ENCODE data around the gene MOB3B.

The MOB3B gene

DNA sequence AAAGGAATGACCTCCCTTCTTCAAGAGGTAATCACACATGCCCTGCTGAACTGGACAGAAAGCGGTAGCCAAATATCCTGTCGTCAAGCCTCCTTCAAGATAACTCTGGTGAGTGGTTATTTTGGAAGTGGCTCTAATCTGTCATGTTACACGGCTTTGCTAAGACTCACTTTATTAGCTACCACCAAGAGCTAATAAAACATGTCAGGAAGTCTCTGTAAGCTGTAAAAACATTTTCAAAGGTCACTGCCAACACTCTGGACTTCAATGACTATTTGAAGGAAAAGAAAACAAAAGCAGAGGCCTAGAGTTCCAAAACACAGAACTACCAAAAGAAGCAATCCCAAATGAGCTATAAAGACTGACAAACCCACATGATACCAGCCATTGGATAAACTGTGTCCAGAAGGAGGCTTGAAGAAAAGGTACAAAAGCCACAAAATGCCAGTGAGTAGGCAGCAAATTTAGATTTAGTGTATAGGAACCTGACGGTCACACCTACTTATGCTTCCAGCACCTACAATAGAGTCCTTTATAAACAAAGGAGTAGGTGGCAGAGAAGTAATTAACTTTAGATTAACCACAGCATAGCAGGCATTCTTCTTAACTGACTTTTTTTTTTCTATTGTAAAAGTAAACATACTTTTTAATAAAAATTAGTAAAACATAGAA is 135.3 kb downstream of the MOB3B start:
- Histone ChIP-seq H3K27me3 (replicated peaks) (no peaks in the 10 kb centered on the region), H3K27ac (no peak overlapping the region), H3K36me3 (replicated peaks) (no peaks in the 10 kb centered on the region), H3K4me3 (ENCODE audit: low read depth, low read length) (no peak overlapping the region)
- TF ChIP-seq, protein P1, sequence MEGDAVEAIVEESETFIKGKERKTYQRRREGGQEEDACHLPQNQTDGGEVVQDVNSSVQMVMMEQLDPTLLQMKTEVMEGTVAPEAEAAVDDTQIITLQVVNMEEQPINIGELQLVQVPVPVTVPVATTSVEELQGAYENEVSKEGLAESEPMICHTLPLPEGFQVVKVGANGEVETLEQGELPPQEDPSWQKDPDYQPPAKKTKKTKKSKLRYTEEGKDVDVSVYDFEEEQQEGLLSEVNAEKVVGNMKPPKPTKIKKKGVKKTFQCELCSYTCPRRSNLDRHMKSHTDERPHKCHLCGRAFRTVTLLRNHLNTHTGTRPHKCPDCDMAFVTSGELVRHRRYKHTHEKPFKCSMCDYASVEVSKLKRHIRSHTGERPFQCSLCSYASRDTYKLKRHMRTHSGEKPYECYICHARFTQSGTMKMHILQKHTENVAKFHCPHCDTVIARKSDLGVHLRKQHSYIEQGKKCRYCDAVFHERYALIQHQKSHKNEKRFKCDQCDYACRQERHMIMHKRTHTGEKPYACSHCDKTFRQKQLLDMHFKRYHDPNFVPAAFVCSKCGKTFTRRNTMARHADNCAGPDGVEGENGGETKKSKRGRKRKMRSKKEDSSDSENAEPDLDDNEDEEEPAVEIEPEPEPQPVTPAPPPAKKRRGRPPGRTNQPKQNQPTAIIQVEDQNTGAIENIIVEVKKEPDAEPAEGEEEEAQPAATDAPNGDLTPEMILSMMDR (IDR thresholded peaks at IDR 0.05; ENCODE audit: low read depth, low read length, missing control alignments), result no peak
- in situ Hi-C loops (cut with HindIII; ENCODE audit: low pct_ligation_motif_present, low sequenced_read_pairs), result no loop called here
- DNase-seq, result no peak

GRCh38 chr9:27393054-27393846 is 136.4 kb downstream of the MOB3B start:
- Histone ChIP-seq H3K4me3 (ENCODE audit: low read depth, low read length) (no peak overlapping the region), H3K36me3 (replicated peaks) (no peaks in the 10 kb centered on the region), H3K27ac (no peak overlapping the region), H3K27me3 (replicated peaks) (no peaks in the 10 kb centered on the region)
- DNase-seq, result no peak
- TF ChIP-seq, protein P1 (IDR thresholded peaks at IDR 0.05; ENCODE audit: low read depth, low read length, missing control alignments), result no peak
- in situ Hi-C loops (cut with HindIII; ENCODE audit: low pct_ligation_motif_present, low sequenced_read_pairs), result no loop called here

DNA sequence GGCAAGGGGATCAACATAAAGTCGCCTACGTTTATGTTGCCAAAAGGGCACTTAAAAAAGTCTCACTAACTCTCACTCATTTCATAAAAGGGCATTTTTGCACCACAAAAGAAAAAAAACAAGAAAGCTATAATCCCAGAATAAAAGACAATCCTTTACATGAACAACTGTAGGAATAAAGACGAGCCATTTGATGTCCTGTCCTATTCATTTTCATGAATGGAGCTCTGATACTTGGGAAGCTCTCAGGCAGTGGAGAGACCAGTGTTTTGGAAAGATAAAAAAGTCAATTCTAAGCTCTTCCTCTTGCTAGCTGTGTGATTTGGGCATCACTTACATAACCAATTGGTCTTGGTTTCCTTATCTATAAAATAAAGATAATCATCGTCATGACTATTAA is 137.2 kb downstream of the MOB3B start:
- DNase-seq, result no peak
- Histone ChIP-seq H3K27ac (no peak overlapping the region), H3K4me3 (ENCODE audit: low read depth, low read length) (no peak overlapping the region), H3K27me3 (replicated peaks) (no peaks in the 10 kb centered on the region), H3K36me3 (replicated peaks) (no peaks in the 10 kb centered on the region)
- in situ Hi-C loops (cut with HindIII; ENCODE audit: low pct_ligation_motif_present, low sequenced_read_pairs), result no loop called here
- TF ChIP-seq, protein P1 (IDR thresholded peaks at IDR 0.05; ENCODE audit: low read depth, low read length, missing control alignments), result no peak

GRCh38 chr9:27391040-27391895 is 138.3 kb downstream of the MOB3B start:
- in situ Hi-C loops (cut with HindIII; ENCODE audit: low pct_ligation_motif_present, low sequenced_read_pairs), result no loop called here
- no peak overlapping the region for H3K4me3 ChIP-seq (ENCODE audit: low read depth, low read length)
- H3K36me3 ChIP-seq (replicated peaks), result no peaks in the 10 kb centered on the region
- DNase-seq, result no peak
- H3K27me3 ChIP-seq (replicated peaks), result no peaks in the 10 kb centered on the region
- H3K27ac ChIP-seq, result no peak overlapping the region
- TF ChIP-seq, protein P1 (IDR thresholded peaks at IDR 0.05; ENCODE audit: low read depth, low read length, missing control alignments), result no peak

DNA sequence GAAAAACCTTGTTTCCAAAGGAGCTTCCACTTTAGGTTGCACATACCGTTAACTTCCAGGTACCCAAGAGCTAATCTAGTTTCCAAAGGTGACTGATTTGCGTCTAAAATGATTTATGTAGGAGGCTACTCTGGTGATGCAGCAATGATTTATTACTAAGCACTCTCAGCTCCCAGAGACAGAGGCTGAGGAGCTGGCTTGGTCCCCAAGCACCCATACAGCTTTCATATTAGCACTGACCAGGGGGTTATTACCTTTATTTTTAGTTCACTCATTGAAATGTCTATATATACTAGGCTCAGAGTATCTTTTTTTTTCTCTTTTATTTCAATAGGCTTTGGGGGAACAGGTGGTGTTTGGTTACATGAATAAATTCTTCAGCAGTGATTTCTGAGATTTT is 141.5 kb downstream of the MOB3B start:
- TF ChIP-seq, protein P1 (IDR thresholded peaks at IDR 0.05; ENCODE audit: low read depth, low read length, missing control alignments), result no peak
- in situ Hi-C loops (cut with HindIII; ENCODE audit: low pct_ligation_motif_present, low sequenced_read_pairs), result no loop called here
- no peak for DNase-seq

More for the DNA sequence above, 141.5 kb downstream of the MOB3B start:
- no peak overlapping the region for H3K27ac ChIP-seq
- no peaks in the 10 kb centered on the region for H3K36me3 ChIP-seq (replicated peaks)
- H3K4me3 ChIP-seq (ENCODE audit: low read depth, low read length), result no peak overlapping the region
- no peaks in the 10 kb centered on the region for H3K27me3 ChIP-seq (replicated peaks)

All from brain microvascular endothelial cell (primary cell).